Measurements from ENCODE around the gene GOLIM4. TPM values are rescaled to one million over a fixed set of nuclear protein-coding genes. Genes with fewer than 3 reads are reported as not detected.

GOLIM4 gene
- polyA plus RNA-seq, 2 of the 4 experiments (the other 2 are of a cell fraction) = 22.4 to 23.6 TPM

DNA sequence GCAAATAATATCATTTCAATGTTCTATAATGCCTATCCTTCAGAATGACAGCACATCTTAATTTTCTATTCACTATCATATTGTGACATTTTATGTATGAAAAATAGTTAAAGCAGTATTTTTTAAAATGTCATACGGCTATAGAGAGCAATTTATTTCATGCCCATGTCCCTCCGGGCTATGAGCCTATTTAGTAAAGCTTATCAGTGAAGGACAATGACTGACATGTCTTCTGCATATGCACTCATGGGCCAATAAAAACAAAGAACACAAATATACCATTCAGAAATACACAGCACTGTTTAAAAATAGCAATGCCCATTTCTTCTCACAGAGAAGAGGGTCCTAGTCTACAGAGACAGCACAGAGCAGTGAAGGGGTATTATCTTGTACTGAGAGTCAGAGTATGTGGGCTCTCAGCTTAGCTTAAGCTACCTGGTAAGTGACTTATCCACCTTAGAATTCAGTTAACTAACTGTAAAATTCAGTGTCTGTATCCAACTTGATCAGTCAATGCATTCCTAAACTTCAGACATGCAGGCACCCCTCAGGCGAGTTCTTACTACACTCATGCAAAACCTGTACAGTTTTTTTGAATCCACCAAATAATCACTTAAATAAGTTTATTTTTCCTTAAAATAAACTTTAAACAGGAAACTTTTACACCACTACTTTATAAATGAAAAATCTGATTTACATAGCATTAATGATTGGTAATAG is 9.0 kb downstream of the GOLIM4 start:
- H3K9me3 ChIP-seq = no peaks in the 10 kb centered on the region
- ATAC-seq = no peak
- no peak overlapping the region for H3K4me3 ChIP-seq
- no peak for DNase-seq (ENCODE audit: low read depth in 1 of 2, low spot score in 1 of 2)
- H3K4me2 ChIP-seq = no peak overlapping the region
- H3K27ac ChIP-seq = no peak overlapping the region
- ChIA-PET POLR2A (no interaction called here), CTCF (interaction anchor here (1.1 kb wide), 1 partner anchor 39 kb away, joined by 3 read pairs; no protein-coding TSS in a partner anchor)
- no peak for FAIRE-seq
- H3K4me1 ChIP-seq = peaks cover 31% of the 10 kb centered on the region; the same call in 2 of the 3 replicates
- 90% methylated on average over 3 of the region's 3 CpGs for WGBS (ENCODE audit: missing lambda C conversion rate)
- TF ChIP-seq NR3C1 (IDR thresholded peaks at IDR 0.05) (no peak), FOSB (CRISPR knock-in tag; IDR thresholded peaks at IDR 0.05) (no peak), EP300 (IDR thresholded peaks at IDR 0.05) (no peak), SMC3 (IDR thresholded peaks at IDR 0.05) (no peak), BCL3 (IDR thresholded peaks at IDR 0.05) (no peak), MAX (IDR thresholded peaks at IDR 0.05) (no peak), REST (IDR thresholded peaks at IDR 0.05) (no peak), CBX8 (IDR thresholded peaks at IDR 0.05) (no peak), JUNB (IDR thresholded peaks at IDR 0.05) (no peak), MYC (IDR thresholded peaks at IDR 0.05; ENCODE audit: borderline replicate concordance, low read length) (no peak), CEBPB (IDR thresholded peaks at IDR 0.05) (no peak)
- TF ChIP-seq, protein P1, sequence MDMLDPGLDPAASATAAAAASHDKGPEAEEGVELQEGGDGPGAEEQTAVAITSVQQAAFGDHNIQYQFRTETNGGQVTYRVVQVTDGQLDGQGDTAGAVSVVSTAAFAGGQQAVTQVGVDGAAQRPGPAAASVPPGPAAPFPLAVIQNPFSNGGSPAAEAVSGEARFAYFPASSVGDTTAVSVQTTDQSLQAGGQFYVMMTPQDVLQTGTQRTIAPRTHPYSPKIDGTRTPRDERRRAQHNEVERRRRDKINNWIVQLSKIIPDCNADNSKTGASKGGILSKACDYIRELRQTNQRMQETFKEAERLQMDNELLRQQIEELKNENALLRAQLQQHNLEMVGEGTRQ (IDR thresholded peaks at IDR 0.05) = no peak
- TF ChIP-seq, protein P2, sequence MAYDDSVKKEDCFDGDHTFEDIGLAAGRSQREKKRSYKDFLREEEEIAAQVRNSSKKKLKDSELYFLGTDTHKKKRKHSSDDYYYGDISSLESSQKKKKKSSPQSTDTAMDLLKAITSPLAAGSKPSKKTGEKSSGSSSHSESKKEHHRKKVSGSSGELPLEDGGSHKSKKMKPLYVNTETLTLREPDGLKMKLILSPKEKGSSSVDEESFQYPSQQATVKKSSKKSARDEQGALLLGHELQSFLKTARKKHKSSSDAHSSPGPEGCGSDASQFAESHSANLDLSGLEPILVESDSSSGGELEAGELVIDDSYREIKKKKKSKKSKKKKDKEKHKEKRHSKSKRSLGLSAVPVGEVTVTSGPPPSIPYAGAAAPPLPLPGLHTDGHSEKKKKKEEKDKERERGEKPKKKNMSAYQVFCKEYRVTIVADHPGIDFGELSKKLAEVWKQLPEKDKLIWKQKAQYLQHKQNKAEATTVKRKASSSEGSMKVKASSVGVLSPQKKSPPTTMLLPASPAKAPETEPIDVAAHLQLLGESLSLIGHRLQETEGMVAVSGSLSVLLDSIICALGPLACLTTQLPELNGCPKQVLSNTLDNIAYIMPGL (CRISPR knock-in tag; IDR thresholded peaks at IDR 0.05; ENCODE audit: borderline replicate concordance) = no peak

DNA sequence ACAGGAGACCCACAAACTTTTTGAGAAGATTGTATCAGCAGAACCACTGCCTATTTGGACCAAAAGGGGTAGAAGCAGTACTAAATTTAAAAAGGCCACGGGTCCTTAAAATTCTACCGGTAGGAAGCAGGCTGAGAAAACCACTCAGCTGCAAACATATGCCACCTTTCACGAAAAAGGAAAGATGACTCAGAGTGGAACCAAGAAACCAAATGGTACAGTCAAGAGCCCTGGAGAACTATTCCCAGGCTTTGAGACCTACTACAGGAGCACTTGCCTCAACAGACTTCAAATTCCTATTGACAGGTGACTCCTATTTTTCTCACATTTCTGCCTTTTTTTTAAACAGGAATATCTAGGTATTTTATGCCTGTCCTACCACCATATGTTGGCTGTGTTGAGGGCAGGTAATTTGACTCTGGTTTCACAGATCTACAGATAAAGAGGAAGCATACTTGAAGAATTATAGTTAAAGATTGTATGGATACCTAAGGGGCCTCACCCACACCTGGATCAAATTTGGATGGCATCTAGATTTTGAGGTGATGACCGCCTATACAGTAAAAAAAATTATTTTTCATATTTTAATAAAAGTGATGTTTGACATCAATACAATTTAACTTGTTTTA is 10.1 kb downstream of the GOLIM4 start:
- ChIA-PET CTCF (interaction anchor here (0.6 kb wide), 1 partner anchor 140 kb away, joined by 5 read pairs; no protein-coding TSS in a partner anchor), POLR2A (no interaction called here)
- FAIRE-seq (no peak), DNase-seq (ENCODE audit: low read depth in 1 of 2, low spot score in 1 of 2) (no peak), ATAC-seq (no peak)
- WGBS (ENCODE audit: missing lambda C conversion rate) = 95% methylated on average over 4 of the region's 4 CpGs
- no peaks in the 10 kb centered on the region for H3K9me3 ChIP-seq
- H3K27ac ChIP-seq = no peak overlapping the region
- no peak overlapping the region for H3K4me3 ChIP-seq
- H3K4me2 ChIP-seq = no peak overlapping the region
- H3K4me1 ChIP-seq = peaks cover 20% of the 10 kb centered on the region; the same call in 2 of the 3 replicates
- TF ChIP-seq NFE2L2 (conservative IDR thresholded peaks at IDR 0.05; ENCODE audit: low read length) (no peak), RFX5 (IDR thresholded peaks at IDR 0.05) (no peak), EHMT2 (IDR thresholded peaks at IDR 0.05; ENCODE audit: low read depth) (no peak), REST (IDR thresholded peaks at IDR 0.05) (no peak), SREBF2 (IDR thresholded peaks at IDR 0.05) (no peak), BCL3 (IDR thresholded peaks at IDR 0.05) (no peak), MAZ (IDR thresholded peaks at IDR 0.05; ENCODE audit: borderline replicate concordance, low read depth, low read length) (no peak)
- TF ChIP-seq, protein P2 (CRISPR knock-in tag; IDR thresholded peaks at IDR 0.05; ENCODE audit: borderline replicate concordance) = no peak

Data from A549 (cell line).